Cortex of kidney (tissue), 1 donor: ENCODE measurements around the gene CBLN4.

Experiments used
- DNase-seq: peaks from one replicate; lab custom pipeline; 2025; lab: John Stamatoyannopoulos, UW

CBLN4 gene

DNA sequence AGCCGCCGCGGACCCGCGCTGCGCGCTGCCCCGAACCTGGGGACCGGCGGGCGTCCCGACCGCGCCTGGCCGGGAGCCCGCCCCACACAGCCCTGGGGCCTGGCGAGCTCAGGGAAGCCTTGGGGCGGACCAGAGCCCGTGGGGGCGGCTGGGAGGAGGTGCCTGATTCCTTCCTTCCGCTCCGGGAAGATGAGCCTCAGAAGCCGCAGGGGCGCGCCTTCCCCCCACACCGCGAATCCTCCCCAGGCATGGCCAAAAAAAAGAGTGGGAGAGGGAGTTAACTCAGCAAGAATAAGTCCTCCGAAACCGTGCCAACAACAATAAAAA is at the start of gene CBLN4:
TSS of gene CBLN4 (minus strand) at position 131 of the 327 bp plus-strand sequence. CDS start 1,348 bp downstream, outside the sequence.
- no peak for DNase-seq

DNA sequence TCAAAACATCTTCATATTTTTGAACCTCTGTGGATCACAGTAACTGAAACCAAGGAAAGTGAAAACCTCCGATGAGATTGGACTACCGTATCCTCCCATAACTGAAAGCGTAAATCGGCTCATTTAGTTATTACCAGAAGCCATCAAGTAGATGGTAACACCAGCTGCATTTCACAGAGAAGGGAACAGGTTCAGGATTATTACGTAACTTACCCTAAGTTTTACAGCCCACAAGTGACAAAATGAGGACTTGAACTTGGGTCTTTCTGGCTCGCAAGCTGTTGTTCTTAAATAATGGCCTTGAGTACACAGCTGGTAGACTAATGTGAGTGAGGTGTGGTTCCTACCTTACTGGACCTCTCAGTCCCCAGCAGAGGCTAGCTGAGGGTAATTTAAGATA is 37.9 kb upstream of the CBLN4 start:
- no peak for DNase-seq

DNA sequence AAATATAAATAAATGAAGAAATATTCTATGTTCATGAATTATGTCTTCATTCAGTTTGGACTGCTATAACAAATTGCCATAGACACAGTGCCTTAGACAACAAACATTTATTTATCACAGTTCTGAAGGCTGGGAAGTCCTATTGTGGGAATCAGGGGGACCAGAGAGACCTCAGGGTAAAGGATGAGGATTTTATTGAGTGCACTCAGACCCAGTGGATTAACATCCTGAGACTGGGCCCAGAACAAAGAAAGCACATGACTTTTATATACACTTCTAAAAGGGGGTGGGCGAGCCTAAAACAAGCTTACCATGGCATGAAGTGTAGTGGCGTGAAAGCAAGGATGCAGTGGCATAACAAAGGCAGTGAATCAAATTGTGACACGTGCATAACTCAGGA is 26.9 kb upstream of the CBLN4 start:
- no peak for DNase-seq

DNA sequence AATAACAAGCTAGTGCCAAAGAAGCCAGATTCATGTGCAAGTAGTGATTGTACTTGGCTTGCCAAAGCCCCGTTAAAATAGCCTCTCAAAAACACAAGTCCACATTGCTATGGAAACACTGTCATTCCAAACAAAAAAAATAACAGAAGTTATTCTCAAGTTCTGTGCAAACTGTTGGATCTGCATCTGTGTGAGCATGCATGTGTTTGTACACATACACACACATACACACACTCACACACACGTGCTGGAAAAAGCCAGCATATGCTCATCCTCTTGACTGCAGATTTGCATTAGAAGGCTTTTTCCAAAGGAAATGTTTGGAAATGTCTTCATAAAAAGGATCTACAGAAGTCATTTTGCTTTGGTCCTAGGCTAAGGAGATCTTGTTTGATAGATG is 13.4 kb upstream of the CBLN4 start:
- no peak for DNase-seq

DNA sequence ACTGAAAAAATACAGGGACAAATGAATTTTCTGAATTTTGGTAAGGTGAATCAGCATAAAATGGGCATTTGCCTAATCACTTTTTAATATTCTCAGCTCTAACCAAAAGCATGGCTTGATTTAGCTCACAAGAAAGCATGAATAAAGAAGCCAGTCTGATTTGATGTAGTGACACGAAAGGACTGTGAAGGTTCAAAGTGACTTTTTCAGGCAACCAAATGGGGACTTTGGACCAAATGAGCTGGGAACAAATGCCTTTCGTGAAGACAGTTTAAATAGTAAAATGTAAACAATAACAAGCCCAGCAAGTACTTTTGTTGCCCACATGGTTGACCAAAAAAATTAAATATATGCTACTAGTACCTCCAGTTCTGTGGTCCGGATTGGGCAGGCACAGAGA is 12.9 kb upstream of the CBLN4 start:
- DNase-seq = no peak

DNA sequence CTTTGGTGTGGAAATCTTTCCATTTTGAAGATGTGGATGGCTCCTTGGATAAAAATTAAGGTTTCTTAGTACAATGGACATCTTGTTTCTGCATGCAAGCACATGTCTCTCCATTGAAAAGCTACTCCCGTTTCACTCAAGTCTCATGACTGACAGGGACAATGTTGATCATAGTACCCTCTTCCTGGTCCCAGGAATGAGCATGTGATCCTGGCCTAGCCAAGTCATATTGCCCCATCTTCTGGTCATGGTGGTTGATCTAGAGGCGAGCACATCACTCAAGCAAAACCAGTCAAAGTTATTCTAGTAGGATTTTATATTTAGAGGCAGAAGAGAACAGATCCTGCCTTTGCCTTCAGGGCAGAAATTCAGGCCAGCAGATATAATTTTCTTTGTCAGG is 12.2 kb upstream of the CBLN4 start:
- DNase-seq = no peak

DNA sequence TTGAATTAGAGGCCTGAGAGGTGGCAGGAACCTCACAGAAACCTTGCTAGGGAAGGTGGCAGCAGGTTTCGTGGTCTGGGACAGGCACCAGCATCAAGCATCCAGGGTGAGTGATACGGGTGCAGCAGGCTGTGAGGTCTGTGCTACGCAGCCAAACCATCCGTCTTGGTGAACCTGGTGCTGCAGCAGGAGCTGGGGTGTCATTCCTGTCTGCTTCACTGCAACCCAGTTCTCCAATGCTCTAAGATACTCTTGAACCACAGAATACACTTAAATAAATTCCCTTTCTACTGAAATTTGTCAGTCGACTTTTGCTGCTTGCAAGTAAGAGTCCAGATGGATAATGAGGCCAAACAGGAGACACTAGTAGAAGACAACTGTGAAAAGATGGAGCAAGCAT is 9.7 kb upstream of the CBLN4 start:
- no peak for DNase-seq

DNA sequence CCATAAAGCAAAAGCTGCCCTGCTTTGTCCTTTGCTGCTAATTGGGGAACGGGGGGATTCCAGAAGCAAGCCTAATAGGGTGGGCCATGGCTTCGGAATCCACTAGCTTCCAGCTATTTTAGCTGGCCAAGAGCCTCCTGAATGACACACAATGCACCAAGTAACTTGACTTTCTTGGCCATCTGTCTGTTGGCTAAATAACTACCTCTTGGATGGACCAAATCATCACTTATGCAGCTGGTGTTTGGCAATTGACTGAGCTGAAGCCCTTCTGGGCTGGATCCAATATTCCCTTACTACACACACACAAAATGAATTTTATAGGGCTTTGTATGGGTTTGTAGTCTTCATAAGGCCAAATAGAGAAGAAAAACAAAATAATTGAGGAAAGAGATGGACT is 8.8 kb upstream of the CBLN4 start:
- no peak for DNase-seq

DNA sequence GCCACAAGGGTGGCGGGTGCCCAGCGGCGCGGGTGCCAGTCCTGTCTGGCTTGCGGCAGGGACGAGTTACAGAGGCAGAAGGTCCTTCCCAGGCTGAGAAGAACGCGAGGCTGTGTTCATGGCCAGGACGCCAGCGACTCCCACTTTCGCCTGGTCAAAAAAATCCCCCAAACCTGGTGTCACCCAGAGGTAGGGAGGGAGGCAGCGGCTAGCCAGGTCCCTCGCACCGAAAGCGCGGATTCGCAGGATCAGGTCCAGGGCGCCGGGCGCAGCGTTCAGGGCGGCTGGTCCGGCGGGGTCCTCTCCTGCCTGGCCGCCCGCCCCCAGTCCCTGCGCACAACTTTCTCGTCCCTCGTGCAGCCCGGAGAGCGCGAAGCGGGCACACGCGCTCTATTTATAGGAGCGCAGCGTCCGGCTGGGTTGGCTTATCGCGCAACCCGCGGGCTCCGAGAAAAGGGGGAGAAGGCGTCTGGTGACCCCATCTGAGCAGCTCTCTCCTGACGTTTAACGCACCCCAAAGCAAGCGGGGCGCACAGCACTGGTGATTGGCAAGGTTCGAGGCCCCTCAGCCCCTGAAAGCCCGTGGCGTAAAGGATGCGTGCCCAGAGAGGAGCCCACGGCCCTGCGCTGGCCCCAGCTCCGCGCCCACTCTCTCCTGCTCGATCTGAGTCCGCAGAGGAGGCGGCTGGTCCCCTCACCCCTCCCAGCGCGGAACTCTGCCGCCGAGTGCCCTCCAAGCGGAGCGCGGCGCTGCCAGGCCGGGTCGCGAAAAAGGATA is 519 bp downstream of the CBLN4 start:
- DNase-seq = no peak

DNA sequence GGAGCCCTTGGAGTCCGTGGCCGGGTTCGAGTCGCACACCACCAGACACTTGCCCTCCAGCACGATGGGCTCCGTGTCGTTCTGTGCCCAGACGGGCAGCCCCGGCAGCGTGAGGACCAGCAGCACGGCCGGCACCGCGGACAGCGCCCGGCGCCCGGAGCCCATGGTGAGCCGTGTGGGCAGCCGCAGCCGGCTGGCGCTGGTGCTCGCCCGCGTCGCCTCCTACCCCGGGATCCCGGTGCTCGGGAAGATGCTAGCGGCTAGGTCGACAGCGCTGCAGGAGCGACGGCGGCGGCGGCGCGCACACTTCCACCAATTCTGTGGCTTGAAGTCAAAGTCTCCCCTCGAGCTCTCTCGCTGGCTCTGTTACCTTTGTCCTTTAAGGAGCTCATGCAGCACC is 1.3 kb downstream of the CBLN4 start:
- no peak for DNase-seq

- no peak for DNase-seq
Observed at GRCh38 chr20:56002908-56003800, 2.2 kb downstream of the CBLN4 start.

DNA sequence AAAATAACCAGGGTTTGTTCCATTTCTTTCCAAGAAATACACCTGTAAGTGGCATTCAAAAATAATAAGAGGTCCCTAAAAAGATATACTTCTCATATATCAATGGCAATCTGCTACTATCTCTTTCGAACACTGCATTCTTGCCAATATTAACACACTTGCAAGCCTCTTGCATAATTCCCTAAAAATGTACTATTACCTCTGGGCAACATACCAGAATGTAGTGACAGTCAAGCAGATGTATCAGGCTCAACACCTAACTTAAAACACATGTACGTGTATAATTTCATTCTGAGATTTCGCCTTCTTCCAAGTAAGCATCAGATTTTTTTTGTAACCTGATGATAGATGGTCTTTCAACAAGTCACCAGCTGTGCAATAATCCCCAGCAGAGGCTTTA is 3.4 kb downstream of the CBLN4 start:
- DNase-seq = no peak

GRCh38 chr20:56001106-56001785 is 4.1 kb downstream of the CBLN4 start:
- DNase-seq = no peak

DNA sequence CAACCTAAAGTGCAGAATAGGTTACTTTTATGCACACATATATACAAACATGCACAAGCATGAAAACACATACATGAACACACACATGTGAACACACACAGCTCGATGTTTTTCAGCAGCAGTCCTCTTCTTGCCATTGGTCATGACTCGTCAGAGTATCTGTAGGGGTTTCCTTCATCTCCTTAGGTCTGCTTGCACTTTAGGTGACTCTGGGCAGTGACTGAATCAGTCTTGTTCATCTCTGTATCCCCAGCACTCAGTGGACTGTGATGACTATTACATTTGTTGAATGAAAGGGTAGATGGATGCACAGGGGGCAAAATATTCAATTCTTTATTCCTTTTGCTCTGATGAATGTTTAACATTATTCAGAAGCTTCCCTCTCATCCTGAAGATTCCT is 26.8 kb downstream of the CBLN4 start:
- DNase-seq = no peak

- DNase-seq = no peak
Observed at GRCh38 chr20:55977690-55978459, 27.4 kb downstream of the CBLN4 start.

GRCh38 chr20:55974491-55975202 is 30.7 kb downstream of the CBLN4 start:
- DNase-seq = no peak

- no peak for DNase-seq
Observed at GRCh38 chr20:55964790-55965189, 40.5 kb downstream of the CBLN4 start.

DNA sequence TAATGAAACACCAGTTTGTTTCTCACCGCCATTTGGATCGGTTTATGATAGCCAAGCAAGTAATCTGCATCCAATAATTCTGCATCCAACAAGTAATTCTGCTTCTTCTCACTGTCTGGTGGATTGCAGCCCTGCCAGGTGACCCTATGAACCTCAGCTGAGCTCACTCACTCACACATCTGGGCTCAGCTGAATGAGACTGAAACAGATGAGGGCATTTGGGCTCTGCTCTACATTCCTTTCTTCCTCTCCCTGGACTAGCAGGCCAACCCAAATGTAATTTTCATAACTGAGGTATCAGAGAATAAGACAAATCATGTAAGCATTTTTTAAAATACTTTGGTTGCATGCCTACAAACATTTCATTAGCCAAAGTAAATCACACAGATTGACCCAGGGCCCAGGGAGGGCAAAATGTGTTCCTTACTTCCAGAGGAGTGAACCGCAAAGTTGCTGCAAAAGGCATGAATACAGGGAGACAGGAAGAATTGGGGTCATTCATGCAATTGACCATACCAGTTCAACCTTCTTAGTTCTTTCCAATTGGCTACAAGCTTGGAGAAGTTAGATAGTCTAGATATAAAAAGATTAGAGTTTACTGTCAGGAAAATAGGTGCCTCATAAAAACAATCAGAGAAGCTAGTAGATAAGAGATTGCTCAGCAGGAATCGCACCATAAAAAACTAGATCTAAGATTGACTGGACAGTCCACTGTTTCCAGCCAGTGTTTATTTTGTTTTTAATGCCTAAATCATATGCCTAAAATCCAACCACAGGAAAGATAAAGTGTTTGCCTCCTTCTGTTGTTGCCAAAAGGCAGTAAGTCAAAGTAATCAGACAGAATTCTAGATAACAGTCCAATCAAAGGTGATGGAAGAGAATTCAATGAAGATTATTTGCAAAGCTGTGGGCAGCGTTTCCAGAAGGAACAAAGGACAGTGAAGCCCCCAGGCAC is 43.7 kb downstream of the CBLN4 start:
- no peak for DNase-seq

- DNase-seq = no peak
Observed at GRCh38 chr20:55953201-55953600, 52.1 kb downstream of the CBLN4 start.

GRCh38 chr20:55947701-55948100 is 57.6 kb downstream of the CBLN4 start:
- DNase-seq = no peak
